ENCODE data around the gene PTH. TPM values are rescaled to one million over a fixed set of nuclear protein-coding genes. Genes with fewer than 3 reads are reported as not detected.

PTH gene
- total and polyA plus RNA-seq, 3 experiments from 2014 or later, result not detected

GRCh38 chr11:13487661-13488030 is 8.2 kb downstream of the PTH start:
- peak in 3 of 5 donors; percentile 16 to 52 (median 51) for DNase-seq
- H3K36me3 ChIP-seq (ENCODE audit: insufficient read depth, low read length), result no peaks in the 10 kb centered on the region
- Mint-ChIP-seq H3K4me1 (peaks cover 6 to 8% (median 6%) of the 10 kb centered on the region in 3 donors), H3K4me3 (peak overlapping the region; percentile 45 to 84 (median 81)), H3K9me3 (peaks cover 0 to 5% (median 0%) of the 10 kb centered on the region in 5 donors), H3K36me3 (no peaks in the 10 kb centered on the region), H3K27me3 (peaks cover 0 to 3% of the 10 kb centered on the region in 2 donors), H3K27ac (peak overlapping the region in 7 of 8 donors; percentile 9 to 88 (median 72))
- H3K4me1 ChIP-seq (ENCODE audit: insufficient read depth, low read length), result no peaks in the 10 kb centered on the region
- POLR2A ChIA-PET, result interaction anchor here (1.2 kb wide), 1 partner anchor 24 kb away, joined by 4 read pairs; the partner anchor contains the start of gene BTBD10
- CTCF ChIA-PET, result interaction anchor here (0.8 to 1.5 kb wide), 5 partner anchors 10 to 1720 kb away, joined by 3 to 11 read pairs (median 3); no protein-coding TSS in a partner anchor
- peak overlapping the region; percentile 23 for H3K4me3 ChIP-seq (ENCODE audit: low read length)
- H3K9me3 ChIP-seq (ENCODE audit: low read length), result no peaks in the 10 kb centered on the region
- H3K27me3 ChIP-seq (ENCODE audit: insufficient read depth, low read length, poor library complexity, severe bottlenecking), result no peaks in the 10 kb centered on the region
- no peak overlapping the region for H3K27ac ChIP-seq (ENCODE audit: low read depth, low read length)

- no peaks in the 10 kb centered on the region for H3K9me3 ChIP-seq (ENCODE audit: low read length)
- H3K9me3 Mint-ChIP-seq, result peaks cover 0 to 5% (median 0%) of the 10 kb centered on the region in 5 donors
- ChIA-PET POLR2A (interaction anchor here (1.2 kb wide), 1 partner anchor 24 kb away, joined by 4 read pairs; the partner anchor contains the start of gene BTBD10), CTCF (interaction anchor here (0.8 to 1.5 kb wide), 5 partner anchors 10 to 1721 kb away, joined by 3 to 11 read pairs (median 3); no protein-coding TSS in a partner anchor)
- H3K36me3 ChIP-seq (ENCODE audit: insufficient read depth, low read length), result no peaks in the 10 kb centered on the region
- no peak overlapping the region for H3K27ac ChIP-seq (ENCODE audit: low read depth, low read length)
- H3K4me3 Mint-ChIP-seq, result peak overlapping the region; percentile 46 to 84 (median 81)
- DNase-seq, result peak; percentile 28 to 74 (median 55)
- H3K27me3 Mint-ChIP-seq, result peaks cover 0 to 1% of the 10 kb centered on the region in 2 donors
- peak overlapping the region in 5 of 8 donors; percentile 9 to 88 (median 72) for H3K27ac Mint-ChIP-seq
- peak overlapping the region; percentile 23 for H3K4me3 ChIP-seq (ENCODE audit: low read length)
- H3K4me1 ChIP-seq (ENCODE audit: insufficient read depth, low read length), result no peaks in the 10 kb centered on the region
- H3K36me3 Mint-ChIP-seq, result no peaks in the 10 kb centered on the region
- H3K27me3 ChIP-seq (ENCODE audit: insufficient read depth, low read length, poor library complexity, severe bottlenecking), result no peaks in the 10 kb centered on the region
- peaks cover 6 to 8% (median 6%) of the 10 kb centered on the region in 3 donors for H3K4me1 Mint-ChIP-seq
Observed at GRCh38 chr11:13486926-13487660, 8.7 kb downstream of the PTH start.

GRCh38 chr11:13480198-13480597 is 15.6 kb downstream of the PTH start:
- no peaks in the 10 kb centered on the region for H3K4me1 ChIP-seq (ENCODE audit: insufficient read depth, low read length)
- Mint-ChIP-seq H3K27ac (no peak overlapping the region), H3K9me3 (peaks cover 0 to 3% (median 0%) of the 10 kb centered on the region in 5 donors), H3K4me1 (no peaks in the 10 kb centered on the region), H3K36me3 (no peaks in the 10 kb centered on the region), H3K4me3 (no peak overlapping the region), H3K27me3 (peaks cover 10 to 33% of the 10 kb centered on the region in 2 donors)
- no peak overlapping the region for H3K27ac ChIP-seq (ENCODE audit: low read depth, low read length)
- ChIA-PET POLR2A (no interaction called here), CTCF (no interaction called here)
- no peak for DNase-seq
- no peak overlapping the region for H3K4me3 ChIP-seq (ENCODE audit: low read length)
- no peaks in the 10 kb centered on the region for H3K36me3 ChIP-seq (ENCODE audit: insufficient read depth, low read length)
- H3K9me3 ChIP-seq (ENCODE audit: low read length), result no peaks in the 10 kb centered on the region
- no peaks in the 10 kb centered on the region for H3K27me3 ChIP-seq (ENCODE audit: insufficient read depth, low read length, poor library complexity, severe bottlenecking)

DNA sequence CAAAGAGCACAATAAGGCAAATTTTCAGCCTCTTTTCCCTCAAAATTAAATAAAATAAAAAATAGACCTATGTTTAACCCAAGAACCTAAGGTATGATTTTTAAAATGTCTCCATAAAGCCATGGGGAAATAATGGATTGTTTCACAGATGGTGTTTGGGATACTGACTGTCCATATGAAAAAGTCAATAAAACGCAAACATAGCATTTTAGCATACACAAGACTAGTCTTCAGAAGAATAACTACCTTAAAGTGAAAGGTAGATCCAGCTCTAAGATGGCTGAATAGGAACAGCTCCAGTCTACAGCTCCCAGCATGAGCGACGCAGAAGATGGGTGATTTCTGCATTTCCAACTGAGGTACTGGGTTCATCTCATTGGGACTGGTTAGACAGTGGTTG is 16.1 kb downstream of the PTH start:
- H3K4me1 Mint-ChIP-seq, result no peaks in the 10 kb centered on the region
- POLR2A ChIA-PET, result no interaction called here
- no peak overlapping the region for H3K27ac Mint-ChIP-seq
- Histone ChIP-seq H3K27ac (ENCODE audit: low read depth, low read length) (no peak overlapping the region), H3K4me1 (ENCODE audit: insufficient read depth, low read length) (no peaks in the 10 kb centered on the region), H3K9me3 (ENCODE audit: low read length) (no peaks in the 10 kb centered on the region), H3K36me3 (ENCODE audit: insufficient read depth, low read length) (no peaks in the 10 kb centered on the region), H3K27me3 (ENCODE audit: insufficient read depth, low read length, poor library complexity, severe bottlenecking) (no peaks in the 10 kb centered on the region), H3K4me3 (ENCODE audit: low read length) (no peak overlapping the region)
- H3K27me3 Mint-ChIP-seq, result peaks cover 10 to 37% of the 10 kb centered on the region in 2 donors
- DNase-seq, result no peak
- no peaks in the 10 kb centered on the region for H3K36me3 Mint-ChIP-seq
- H3K9me3 Mint-ChIP-seq, result peaks cover 0 to 3% (median 0%) of the 10 kb centered on the region in 5 donors
- no peak overlapping the region for H3K4me3 Mint-ChIP-seq
- CTCF ChIA-PET, result no interaction called here

DNA sequence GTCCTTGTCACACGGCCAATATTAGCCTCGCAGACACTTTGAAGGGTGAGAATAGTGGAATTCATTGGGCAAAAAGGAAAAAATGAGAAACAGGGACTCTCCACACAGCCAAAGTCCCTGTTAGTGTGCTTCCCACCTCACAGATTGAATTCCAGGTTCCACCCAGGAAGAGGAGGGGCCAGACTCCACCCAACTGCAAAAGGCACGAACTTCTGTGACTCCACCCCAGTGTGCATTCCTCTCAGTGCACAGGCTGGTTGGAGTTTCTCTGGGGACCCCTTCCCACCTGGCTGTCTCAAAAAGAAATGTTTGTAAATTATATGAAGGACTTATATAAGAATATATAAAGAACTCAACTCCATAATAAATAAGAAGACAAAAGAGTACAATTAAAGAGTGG is 20.7 kb downstream of the PTH start:
- Histone ChIP-seq H3K4me1 (ENCODE audit: insufficient read depth, low read length) (no peaks in the 10 kb centered on the region), H3K36me3 (ENCODE audit: insufficient read depth, low read length) (no peaks in the 10 kb centered on the region), H3K9me3 (ENCODE audit: low read length) (no peaks in the 10 kb centered on the region), H3K4me3 (ENCODE audit: low read length) (no peak overlapping the region), H3K27me3 (ENCODE audit: insufficient read depth, low read length, poor library complexity, severe bottlenecking) (no peaks in the 10 kb centered on the region), H3K27ac (ENCODE audit: low read depth, low read length) (no peak overlapping the region)
- Mint-ChIP-seq H3K4me1 (no peaks in the 10 kb centered on the region), H3K9me3 (no peaks in the 10 kb centered on the region), H3K27ac (no peak overlapping the region), H3K36me3 (no peaks in the 10 kb centered on the region), H3K4me3 (no peak overlapping the region), H3K27me3 (peaks cover 18 to 39% of the 10 kb centered on the region in 2 donors)
- ChIA-PET CTCF (no interaction called here), POLR2A (no interaction called here)
- no peak for DNase-seq

DNA sequence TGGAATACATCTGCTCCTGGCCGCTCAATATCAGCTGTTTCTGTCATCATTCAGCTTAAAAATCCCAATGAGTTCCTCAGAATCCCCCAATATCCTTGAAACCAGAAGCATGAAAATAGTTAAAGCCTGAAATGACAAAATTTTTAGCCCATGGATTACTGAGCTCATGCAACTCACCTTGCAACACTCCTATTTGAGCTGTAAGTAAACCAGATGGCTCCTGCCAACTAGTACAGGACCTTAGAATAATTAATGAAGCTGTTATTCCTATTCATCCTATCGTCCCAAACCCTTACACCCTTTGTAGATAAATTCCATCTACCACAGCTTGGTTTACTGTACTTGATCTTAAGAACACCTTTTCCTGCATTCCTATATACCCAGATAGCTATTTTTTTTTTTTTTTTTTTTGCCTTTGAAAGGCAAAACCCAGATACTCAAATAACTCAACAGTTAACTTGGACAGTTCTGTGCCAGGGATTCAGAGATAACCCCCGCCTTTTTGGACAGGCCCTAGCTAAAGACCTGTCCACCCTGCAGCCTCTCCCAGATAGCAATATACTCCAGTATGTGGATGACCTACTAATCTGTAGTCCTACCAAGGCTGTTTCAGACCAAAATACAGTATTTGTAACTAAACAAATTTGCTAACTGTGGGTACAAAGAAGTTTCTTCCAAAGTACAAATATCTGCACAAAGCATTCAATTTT is 22.6 kb downstream of the PTH start:
- Histone ChIP-seq H3K4me3 (ENCODE audit: low read length) (no peak overlapping the region), H3K4me1 (ENCODE audit: insufficient read depth, low read length) (no peaks in the 10 kb centered on the region), H3K27me3 (ENCODE audit: insufficient read depth, low read length, poor library complexity, severe bottlenecking) (no peaks in the 10 kb centered on the region), H3K36me3 (ENCODE audit: insufficient read depth, low read length) (no peaks in the 10 kb centered on the region), H3K27ac (ENCODE audit: low read depth, low read length) (no peak overlapping the region), H3K9me3 (ENCODE audit: low read length) (no peaks in the 10 kb centered on the region)
- no peaks in the 10 kb centered on the region for H3K36me3 Mint-ChIP-seq
- H3K4me1 Mint-ChIP-seq, result no peaks in the 10 kb centered on the region
- H3K27me3 Mint-ChIP-seq, result peaks cover 11 to 35% of the 10 kb centered on the region in 2 donors
- H3K9me3 Mint-ChIP-seq, result no peaks in the 10 kb centered on the region
- ChIA-PET POLR2A (interaction anchor here (0.7 kb wide), 1 partner anchor 790 kb away, joined by 5 read pairs; no protein-coding TSS in a partner anchor), CTCF (interaction anchor here (0.7 kb wide), 1 partner anchor 92 kb away, joined by 3 read pairs; no protein-coding TSS in a partner anchor)
- no peak for DNase-seq
- H3K4me3 Mint-ChIP-seq, result no peak overlapping the region
- H3K27ac Mint-ChIP-seq, result no peak overlapping the region

DNA sequence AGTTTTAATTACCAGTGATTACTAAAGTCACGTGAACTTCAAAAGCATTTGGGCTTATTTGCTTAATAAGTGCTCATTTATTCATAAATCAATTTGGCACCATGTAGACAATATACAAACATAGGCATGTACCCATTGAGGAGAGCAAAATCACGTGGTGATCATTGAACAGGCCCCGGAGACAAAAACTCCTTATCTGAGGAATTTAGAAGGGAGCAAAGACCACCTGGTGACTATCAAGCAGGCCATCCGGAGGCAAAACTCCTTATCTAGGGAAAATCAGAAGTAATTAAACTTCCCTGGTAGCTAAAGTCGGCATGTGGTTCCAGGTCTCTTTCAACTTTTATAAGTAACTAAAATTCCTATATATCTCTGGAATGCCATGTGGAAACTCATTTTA is 27.0 kb downstream of the PTH start:
- H3K27me3 Mint-ChIP-seq, result peaks cover 11 to 27% of the 10 kb centered on the region in 2 donors
- no peaks in the 10 kb centered on the region for H3K36me3 Mint-ChIP-seq
- H3K27ac Mint-ChIP-seq, result no peak overlapping the region
- H3K4me3 Mint-ChIP-seq, result peak overlapping the region in 1 of 7 donors; percentile 28
- CTCF ChIA-PET, result interaction anchor here (1.6 kb wide), 1 partner anchor 19 kb away, joined by 4 read pairs; no protein-coding TSS in a partner anchor
- H3K36me3 ChIP-seq (ENCODE audit: insufficient read depth, low read length), result no peaks in the 10 kb centered on the region
- no peak overlapping the region for H3K4me3 ChIP-seq (ENCODE audit: low read length)
- H3K4me1 ChIP-seq (ENCODE audit: insufficient read depth, low read length), result peaks cover 4% of the 10 kb centered on the region
- no peaks in the 10 kb centered on the region for H3K9me3 Mint-ChIP-seq
- H3K27me3 ChIP-seq (ENCODE audit: insufficient read depth, low read length, poor library complexity, severe bottlenecking), result no peaks in the 10 kb centered on the region
- H3K9me3 ChIP-seq (ENCODE audit: low read length), result no peaks in the 10 kb centered on the region
- no peak for DNase-seq
- no peak overlapping the region for H3K27ac ChIP-seq (ENCODE audit: low read depth, low read length)
- POLR2A ChIA-PET, result no interaction called here
- H3K4me1 Mint-ChIP-seq, result peaks cover 3 to 9% (median 4%) of the 10 kb centered on the region in 3 donors

Data from CD8-positive, alpha-beta memory T cell (primary cell).